ENCODE measurements around the gene LIN54.

GRCh38 chr4:82930848-82931755 is 79.5 kb downstream of the LIN54 start:
- TF ChIP-seq, protein P1, sequence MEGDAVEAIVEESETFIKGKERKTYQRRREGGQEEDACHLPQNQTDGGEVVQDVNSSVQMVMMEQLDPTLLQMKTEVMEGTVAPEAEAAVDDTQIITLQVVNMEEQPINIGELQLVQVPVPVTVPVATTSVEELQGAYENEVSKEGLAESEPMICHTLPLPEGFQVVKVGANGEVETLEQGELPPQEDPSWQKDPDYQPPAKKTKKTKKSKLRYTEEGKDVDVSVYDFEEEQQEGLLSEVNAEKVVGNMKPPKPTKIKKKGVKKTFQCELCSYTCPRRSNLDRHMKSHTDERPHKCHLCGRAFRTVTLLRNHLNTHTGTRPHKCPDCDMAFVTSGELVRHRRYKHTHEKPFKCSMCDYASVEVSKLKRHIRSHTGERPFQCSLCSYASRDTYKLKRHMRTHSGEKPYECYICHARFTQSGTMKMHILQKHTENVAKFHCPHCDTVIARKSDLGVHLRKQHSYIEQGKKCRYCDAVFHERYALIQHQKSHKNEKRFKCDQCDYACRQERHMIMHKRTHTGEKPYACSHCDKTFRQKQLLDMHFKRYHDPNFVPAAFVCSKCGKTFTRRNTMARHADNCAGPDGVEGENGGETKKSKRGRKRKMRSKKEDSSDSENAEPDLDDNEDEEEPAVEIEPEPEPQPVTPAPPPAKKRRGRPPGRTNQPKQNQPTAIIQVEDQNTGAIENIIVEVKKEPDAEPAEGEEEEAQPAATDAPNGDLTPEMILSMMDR (IDR thresholded peaks at IDR 0.05): no peak
- TF ChIP-seq POLR2A (IDR thresholded peaks at IDR 0.05): no peak
